Activated CD4-positive, alpha-beta T cell treated with anti-CD3 and anti-CD28 coated beads for 36 hours (primary cell): ENCODE data around the gene NISCH. TPM values are rescaled to one million over a fixed set of nuclear protein-coding genes. Genes with fewer than 3 reads are reported as not detected.

Experiments used
- ATAC-seq: fragments of 200-7000 bp; cut with Tn5 transposase; one replicate; pipeline ENCODE4 v1.10.0; 2021; ENCODE audit warnings: mild to moderate bottlenecking, moderate library complexity
- CTCF ChIA-PET: fragments of 350-600 bp; sonication (Branson Sonifier 250); formaldehyde crosslinking; loops from one replicate; lab custom pipeline; 2021; ENCODE audit warnings: antibody characterized with exemption; lab: Charles Lee
- POLR2A ChIA-PET: fragments of 350-600 bp; sonication (Branson Sonifier 250); formaldehyde crosslinking; loops from one replicate; lab custom pipeline; 2021; ENCODE audit warnings: antibody characterized with exemption, inconsistent platforms; lab: Charles Lee
- DNase-seq: peaks from one replicate; pipeline ENCODE4 v3.0.0-alpha.2; 2020
- H3K27ac Mint-ChIP-seq: one replicate; pipeline ENCODE4 v1.8.0; 2021; ENCODE audit warnings: mixed read lengths
- H3K27me3 Mint-ChIP-seq: one replicate; pipeline ENCODE4 v1.8.0; 2021; ENCODE audit warnings: mixed read lengths
- H3K36me3 Mint-ChIP-seq: one replicate; pipeline ENCODE4 v1.8.0; 2021; ENCODE audit warnings: low read depth, mixed read lengths
- H3K4me1 Mint-ChIP-seq: one replicate; pipeline ENCODE4 v1.8.0; 2021; ENCODE audit warnings: mixed read lengths
- H3K4me3 Mint-ChIP-seq: one replicate; pipeline ENCODE4 v1.8.0; 2021; ENCODE audit warnings: mild to moderate bottlenecking, moderate library complexity, mixed read lengths
- H3K9me3 Mint-ChIP-seq: one replicate; pipeline ENCODE4 v1.8.0; 2021; ENCODE audit warnings: low read depth, mixed read lengths
- intact Hi-C, 2 experiments: fragments of 100-400 bp; cut with DNase I in 1 of 2; cut with micrococcal nuclease in 1 of 2; formaldehyde crosslinking; loops; one replicate each; pipeline versions ENCODE4 v1.14.2 to v1.15.1; 2022 to 2024; cut with DNase I, micrococcal nuclease
- total RNA-seq, 2 experiments: library from RNA; stranded (reverse); gene quantifications; one replicate each; pipeline ENCODE4 v1.2.3, GENCODE V29; 2021

Gene NISCH
- total RNA-seq, 2 experiments from 2014 or later: 61.4 to 68.9 TPM

DNA sequence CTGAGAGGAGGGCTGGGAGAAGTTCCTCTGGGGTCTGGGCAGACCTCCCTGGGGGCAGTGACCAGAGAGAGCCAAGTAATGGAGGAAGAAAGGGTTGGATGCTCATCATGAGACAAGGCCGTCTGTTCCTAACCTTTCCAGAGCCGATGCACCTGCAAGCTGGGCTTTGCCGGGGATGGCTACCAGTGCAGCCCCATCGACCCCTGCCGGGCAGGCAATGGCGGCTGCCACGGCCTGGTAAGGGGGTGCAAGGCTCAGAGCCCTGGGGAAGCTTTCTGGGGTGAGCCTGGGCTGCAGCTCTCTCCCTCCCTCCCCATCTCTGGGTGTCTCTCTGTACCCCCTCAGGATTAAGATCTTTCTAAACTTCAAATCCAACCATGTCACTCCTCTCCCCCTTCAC, 56.1 kb downstream of the NISCH start:
- H3K36me3 Mint-ChIP-seq: no peaks in the 10 kb centered on the region
- intact Hi-C loops: no loop called here
- ATAC-seq: no peak
- CTCF ChIA-PET: interaction anchor here (1.1 kb wide), 1 partner anchor 10 kb away, joined by 4 read pairs; no protein-coding TSS in a partner anchor
- DNase-seq: no peak
- no peaks in the 10 kb centered on the region for H3K9me3 Mint-ChIP-seq
- no peak overlapping the region for H3K27ac Mint-ChIP-seq
- no peak overlapping the region for H3K4me3 Mint-ChIP-seq
- H3K27me3 Mint-ChIP-seq: no peaks in the 10 kb centered on the region
- POLR2A ChIA-PET: no interaction called here
- H3K4me1 Mint-ChIP-seq: no peaks in the 10 kb centered on the region

- intact Hi-C loops: no loop called here
- no peak for ATAC-seq
- no peak overlapping the region for H3K4me3 Mint-ChIP-seq
- DNase-seq: no peak
- no peaks in the 10 kb centered on the region for H3K36me3 Mint-ChIP-seq
- no peaks in the 10 kb centered on the region for H3K4me1 Mint-ChIP-seq
- no peaks in the 10 kb centered on the region for H3K27me3 Mint-ChIP-seq
- H3K9me3 Mint-ChIP-seq: no peaks in the 10 kb centered on the region
- ChIA-PET CTCF (interaction anchor here (0.6 kb wide), 1 partner anchor 100 kb away, joined by 3 read pairs; no protein-coding TSS in a partner anchor), POLR2A (no interaction called here)
- no peak overlapping the region for H3K27ac Mint-ChIP-seq
Observed at GRCh38 chr3:52512105-52512504, 56.7 kb downstream of the NISCH start.

DNA sequence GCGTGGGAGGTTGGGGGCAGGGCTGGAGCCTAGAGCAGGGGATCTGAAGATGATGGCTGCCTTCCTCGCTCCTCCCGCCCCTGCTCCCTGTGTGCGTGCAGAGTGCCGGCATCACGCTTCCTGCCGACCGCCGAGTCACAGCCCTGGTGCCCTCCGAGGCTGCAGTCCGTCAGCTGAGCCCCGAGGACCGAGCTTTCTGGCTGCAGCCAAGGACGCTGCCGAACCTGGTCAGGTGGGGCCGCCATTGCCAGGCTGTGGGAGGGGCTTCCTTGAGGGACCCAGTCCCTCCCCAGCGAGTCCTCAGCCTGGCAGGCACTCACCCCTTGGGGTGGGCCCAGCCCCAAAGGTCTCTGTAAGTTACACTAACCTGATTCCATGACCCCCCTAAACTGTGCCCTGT, 57.3 kb downstream of the NISCH start:
- intact Hi-C loops: no loop called here
- no peaks in the 10 kb centered on the region for H3K4me1 Mint-ChIP-seq
- H3K9me3 Mint-ChIP-seq: no peaks in the 10 kb centered on the region
- DNase-seq (no peak), ATAC-seq (no peak)
- no peak overlapping the region for H3K27ac Mint-ChIP-seq
- H3K4me3 Mint-ChIP-seq: no peak overlapping the region
- ChIA-PET CTCF (no interaction called here), POLR2A (no interaction called here)
- no peaks in the 10 kb centered on the region for H3K27me3 Mint-ChIP-seq
- no peaks in the 10 kb centered on the region for H3K36me3 Mint-ChIP-seq

DNA sequence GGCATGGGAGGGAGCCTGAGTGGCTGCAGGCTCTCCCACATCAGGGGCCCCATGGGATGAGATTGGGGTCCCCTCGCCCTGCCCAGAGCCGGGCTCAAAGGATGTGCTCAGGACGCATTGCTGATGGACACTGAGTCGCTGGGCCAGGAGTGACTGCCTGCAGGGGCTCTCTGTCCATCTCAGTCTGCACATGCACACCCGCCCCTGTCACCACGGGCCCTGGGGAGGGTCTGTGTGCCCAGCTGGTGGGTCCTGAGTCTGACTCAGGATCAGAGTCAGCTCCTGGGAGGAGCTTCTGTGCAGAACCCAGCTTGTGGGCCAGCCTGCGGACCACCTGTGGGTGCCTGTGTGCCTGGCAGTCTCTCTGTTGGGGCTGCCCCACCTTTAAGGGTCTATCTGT, 57.9 kb downstream of the NISCH start:
- no peak for DNase-seq
- no peak overlapping the region for H3K27ac Mint-ChIP-seq
- no peaks in the 10 kb centered on the region for H3K36me3 Mint-ChIP-seq
- no peaks in the 10 kb centered on the region for H3K27me3 Mint-ChIP-seq
- ChIA-PET CTCF (no interaction called here), POLR2A (no interaction called here)
- intact Hi-C loops: no loop called here
- no peaks in the 10 kb centered on the region for H3K9me3 Mint-ChIP-seq
- no peak for ATAC-seq
- H3K4me3 Mint-ChIP-seq: no peak overlapping the region
- H3K4me1 Mint-ChIP-seq: no peaks in the 10 kb centered on the region

GRCh38 chr3:52514576-52514975, 59.2 kb downstream of the NISCH start:
- POLR2A ChIA-PET: no interaction called here
- Mint-ChIP-seq H3K27me3 (no peaks in the 10 kb centered on the region), H3K9me3 (no peaks in the 10 kb centered on the region), H3K4me1 (no peaks in the 10 kb centered on the region), H3K36me3 (no peaks in the 10 kb centered on the region), H3K4me3 (no peak overlapping the region), H3K27ac (no peak overlapping the region)
- intact Hi-C loops: no loop called here
- CTCF ChIA-PET: interaction anchor here (0.6 kb wide), 1 partner anchor 20 kb away, joined by 3 read pairs; the partner anchor contains the start of gene STAB1
- ATAC-seq (no peak), DNase-seq (no peak)

- ATAC-seq (no peak), DNase-seq (no peak)
- H3K9me3 Mint-ChIP-seq: no peaks in the 10 kb centered on the region
- ChIA-PET CTCF (interaction anchor here (0.6 kb wide), 1 partner anchor 20 kb away, joined by 3 read pairs; the partner anchor contains the start of gene STAB1), POLR2A (no interaction called here)
- intact Hi-C loops: no loop called here
- H3K4me3 Mint-ChIP-seq: no peak overlapping the region
- H3K4me1 Mint-ChIP-seq: no peaks in the 10 kb centered on the region
- H3K27ac Mint-ChIP-seq: no peak overlapping the region
- H3K36me3 Mint-ChIP-seq: no peaks in the 10 kb centered on the region
- H3K27me3 Mint-ChIP-seq: no peaks in the 10 kb centered on the region
Observed at GRCh38 chr3:52515192-52515591, 59.8 kb downstream of the NISCH start.

DNA sequence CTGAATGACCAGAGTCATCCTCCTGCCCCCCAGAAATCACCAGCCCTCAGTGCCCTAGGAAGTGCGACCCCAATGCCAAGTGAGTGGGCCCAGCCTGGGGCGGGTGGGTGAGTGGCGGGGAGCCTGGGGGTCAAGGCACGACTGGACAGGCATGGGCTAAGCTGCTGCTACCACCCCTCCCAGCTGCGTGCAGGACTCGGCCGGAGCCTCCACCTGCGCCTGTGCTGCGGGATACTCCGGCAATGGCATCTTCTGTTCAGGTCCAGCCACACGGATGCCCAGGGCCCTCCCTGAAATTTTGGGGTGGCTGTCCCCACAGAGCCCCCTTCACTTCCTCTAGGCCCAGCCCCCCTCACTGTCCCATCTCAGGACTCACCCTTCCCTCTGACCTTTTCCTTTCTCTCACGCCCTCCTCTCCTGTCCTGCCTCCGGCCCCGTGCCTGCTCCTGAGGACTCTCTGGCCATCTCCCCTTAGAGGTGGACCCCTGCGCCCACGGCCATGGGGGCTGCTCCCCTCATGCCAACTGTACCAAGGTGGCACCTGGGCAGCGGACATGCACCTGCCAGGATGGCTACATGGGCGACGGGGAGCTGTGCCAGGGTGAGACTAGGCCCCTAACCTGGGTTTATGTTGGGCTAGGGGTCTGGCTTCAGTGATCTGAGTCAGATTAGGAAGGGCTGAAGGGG, 61.2 kb downstream of the NISCH start:
- Mint-ChIP-seq H3K36me3 (no peaks in the 10 kb centered on the region), H3K27ac (no peak overlapping the region), H3K4me3 (no peak overlapping the region), H3K4me1 (no peaks in the 10 kb centered on the region), H3K9me3 (no peaks in the 10 kb centered on the region), H3K27me3 (no peaks in the 10 kb centered on the region)
- intact Hi-C loops: no loop called here
- ChIA-PET CTCF (no interaction called here), POLR2A (interaction anchor here (0.6 kb wide), 1 partner anchor 69 kb away, joined by 3 read pairs; no protein-coding TSS in a partner anchor)
- no peak for DNase-seq
- ATAC-seq: no peak

- POLR2A ChIA-PET: no interaction called here
- Mint-ChIP-seq H3K36me3 (no peaks in the 10 kb centered on the region), H3K27me3 (no peaks in the 10 kb centered on the region), H3K4me3 (no peak overlapping the region), H3K9me3 (no peaks in the 10 kb centered on the region), H3K4me1 (no peaks in the 10 kb centered on the region), H3K27ac (no peak overlapping the region)
- no peak for ATAC-seq
- intact Hi-C loops: no loop called here
- DNase-seq: no peak
- CTCF ChIA-PET: no interaction called here
Observed at GRCh38 chr3:52517796-52518722, 62.7 kb downstream of the NISCH start.

GRCh38 chr3:52518723-52519444, 63.5 kb downstream of the NISCH start:
- H3K36me3 Mint-ChIP-seq: no peaks in the 10 kb centered on the region
- POLR2A ChIA-PET: no interaction called here
- ATAC-seq (no peak), DNase-seq (no peak)
- intact Hi-C loops: no loop called here
- CTCF ChIA-PET: no interaction called here
- no peaks in the 10 kb centered on the region for H3K27me3 Mint-ChIP-seq
- H3K9me3 Mint-ChIP-seq: no peaks in the 10 kb centered on the region
- no peaks in the 10 kb centered on the region for H3K4me1 Mint-ChIP-seq
- H3K4me3 Mint-ChIP-seq: no peak overlapping the region
- H3K27ac Mint-ChIP-seq: no peak overlapping the region

DNA sequence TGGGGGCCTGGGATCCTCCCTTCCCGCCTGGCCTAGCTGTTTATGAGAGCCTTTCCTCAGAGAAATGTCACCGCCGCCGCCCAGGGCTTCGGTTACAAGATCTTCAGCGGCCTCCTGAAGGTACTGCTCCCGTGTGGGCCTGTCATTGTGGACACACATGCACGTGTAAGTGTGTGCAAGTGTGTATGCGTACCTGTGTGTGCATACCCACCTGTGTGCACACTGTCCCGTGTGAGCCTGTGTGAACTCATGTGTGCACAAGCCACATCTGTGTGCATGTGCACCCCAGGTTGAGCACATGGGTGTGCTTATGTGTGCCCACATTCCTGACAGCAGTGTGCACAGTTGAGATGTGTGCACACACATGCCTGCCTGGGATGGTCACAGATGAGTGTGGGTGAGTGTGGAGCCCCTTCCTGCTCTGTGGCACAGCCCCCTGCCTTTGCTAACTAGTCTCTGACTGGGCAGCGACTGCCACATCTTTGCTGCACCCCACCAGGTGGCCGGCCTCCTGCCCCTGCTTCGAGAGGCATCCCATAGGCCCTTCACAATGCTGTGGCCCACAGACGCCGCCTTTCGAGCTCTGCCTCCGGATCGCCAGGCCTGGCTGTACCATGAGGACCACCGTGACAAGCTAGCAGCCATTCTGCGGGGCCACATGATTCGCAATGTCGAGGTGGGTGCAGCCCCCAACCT, 64.2 kb downstream of the NISCH start:
- no peaks in the 10 kb centered on the region for H3K4me1 Mint-ChIP-seq
- H3K36me3 Mint-ChIP-seq: peaks cover 4% of the 10 kb centered on the region
- H3K27ac Mint-ChIP-seq: no peak overlapping the region
- CTCF ChIA-PET: interaction anchor here (0.9 kb wide), 1 partner anchor 326 kb away, joined by 5 read pairs; no protein-coding TSS in a partner anchor
- H3K9me3 Mint-ChIP-seq: no peaks in the 10 kb centered on the region
- no peaks in the 10 kb centered on the region for H3K27me3 Mint-ChIP-seq
- POLR2A ChIA-PET: no interaction called here
- intact Hi-C loops: no loop called here
- DNase-seq (no peak), ATAC-seq (no peak)
- H3K4me3 Mint-ChIP-seq: no peak overlapping the region

- ATAC-seq: no peak
- DNase-seq: no peak
- H3K4me3 Mint-ChIP-seq: no peak overlapping the region
- H3K27me3 Mint-ChIP-seq: no peaks in the 10 kb centered on the region
- POLR2A ChIA-PET: no interaction called here
- intact Hi-C loops: no loop called here
- H3K9me3 Mint-ChIP-seq: no peaks in the 10 kb centered on the region
- H3K4me1 Mint-ChIP-seq: no peaks in the 10 kb centered on the region
- CTCF ChIA-PET: interaction anchor here (0.9 kb wide), 1 partner anchor 327 kb away, joined by 5 read pairs; no protein-coding TSS in a partner anchor
- peaks cover 4% of the 10 kb centered on the region for H3K36me3 Mint-ChIP-seq
- no peak overlapping the region for H3K27ac Mint-ChIP-seq
Observed at GRCh38 chr3:52520141-52520667, 64.8 kb downstream of the NISCH start.
